Mucosa of rectum (tissue), 2 donors: ENCODE results near the gene JAK3.
"Not testable (repeated sequence)": the region's sequence is repeated elsewhere in the genome, so short reads cannot be mapped to it uniquely, and the experiment has no call there.

Source experiments
- H3K27ac ChIP-seq, 2 donors: one replicate each; pipeline ENCODE4 v1.7.0; 2013; ENCODE audit warnings: inconsistent platforms in 2 of 2, low read depth in 2 of 2, low read length in 2 of 2
- H3K27me3 ChIP-seq, 2 donors: one replicate each; pipeline ENCODE4 v1.7.0; 2013; ENCODE audit warnings: low read length in 2 of 2; ENCODE audit not compliant: control insufficient read depth in 2 of 2, insufficient read depth in 2 of 2
- H3K36me3 ChIP-seq, 2 donors: one replicate each; pipeline ENCODE4 v1.7.0; 2013; ENCODE audit warnings: low read length in 2 of 2; ENCODE audit not compliant: control insufficient read depth in 2 of 2, insufficient read depth in 2 of 2
- H3K4me1 ChIP-seq, 2 donors: one replicate each; pipeline ENCODE4 v1.7.0; 2013; ENCODE audit warnings: low read length in 2 of 2, mild to moderate bottlenecking in 1 of 2; ENCODE audit not compliant: control insufficient read depth in 2 of 2, insufficient read depth in 2 of 2
- H3K4me3 ChIP-seq, 2 donors: one replicate each; pipeline ENCODE4 v1.7.0; 2013; ENCODE audit warnings: low read length in 2 of 2
- H3K9ac ChIP-seq, 2 donors: one replicate each; pipeline ENCODE4 v1.7.0; 2013; ENCODE audit warnings: low read length in 2 of 2, low read depth in 1 of 2, mild to moderate bottlenecking in 1 of 2
- H3K9me3 ChIP-seq, 2 donors: one replicate each; pipeline ENCODE4 v1.7.0; 2013; ENCODE audit warnings: low read length in 2 of 2; ENCODE audit not compliant: control insufficient read depth in 2 of 2
- donor health status: healthy.
- donor health status: Normal muscosa, but diverticular disease.

JAK3 gene

GRCh38 chr19:17777840-17778239 lies 69.9 kb downstream of the JAK3 start:
- not testable (repeated sequence) for H3K4me3 ChIP-seq, H3K27me3 ChIP-seq, H3K9me3 ChIP-seq, H3K36me3 ChIP-seq, H3K27ac ChIP-seq, H3K9ac ChIP-seq
- peaks cover 9 to 11% of the 10 kb centered on the region in 2 donors for H3K4me1 ChIP-seq

- Histone ChIP-seq H3K36me3 (peaks cover 0 to 5% of the 10 kb centered on the region in 2 donors), H3K27me3 (no peaks in the 10 kb centered on the region), H3K9me3 (no peaks in the 10 kb centered on the region), H3K4me1 (peaks cover 9 to 11% of the 10 kb centered on the region in 2 donors), H3K4me3 (no peak overlapping the region), H3K9ac (no peak overlapping the region), H3K27ac (no peak overlapping the region)
Measured at GRCh38 chr19:17775991-17776803, 71.6 kb downstream of the JAK3 start.

GRCh38 chr19:17775245-17775927 lies 72.4 kb downstream of the JAK3 start:
- Histone ChIP-seq H3K36me3 (peaks cover 0 to 5% of the 10 kb centered on the region in 2 donors), H3K27ac (no peak overlapping the region), H3K4me3 (no peak overlapping the region), H3K9me3 (no peaks in the 10 kb centered on the region), H3K27me3 (no peaks in the 10 kb centered on the region), H3K9ac (no peak overlapping the region), H3K4me1 (peaks cover 9 to 11% of the 10 kb centered on the region in 2 donors)
